Regular cardiac myocyte (primary cell): Measurements from ENCODE around the gene SLC30A3. TPM values are rescaled to one million over a fixed set of nuclear protein-coding genes. Genes with fewer than 3 reads are reported as not detected.

Experiments
- total RNA-seq: library from RNA; depleted of rRNA; stranded (reverse); fragments of >200 nt; gene quantifications from 2 replicates; pipeline ENCODE4 v1.2.3, GENCODE V29; 2014

The SLC30A3 gene
- total RNA-seq: under 0.01 and 0.19 TPM in 2 replicates

GRCh38 chr2:27262379-27263286, at the start of gene SLC30A3:
Gene SLC30A3 (minus strand): TSS chr2:27263047. CDS start chr2:27262906, 141 bp downstream.

GRCh38 chr2:27308359-27308881, 45.6 kb upstream of the SLC30A3 start, which contains the start of gene UCN:
Gene UCN (minus strand): TSS chr2:27308445. CDS start chr2:27307895, 550 bp downstream.

GRCh38 chr2:27281855-27282559, 19.2 kb upstream of the SLC30A3 start, which contains the start of gene TRIM54:
Gene TRIM54 (plus strand): TSS chr2:27282429. CDS start chr2:27282732, 303 bp downstream.

GRCh38 chr2:27275211-27276150, 12.6 kb upstream of the SLC30A3 start, which contains the start of gene DNAJC5G:
Gene DNAJC5G (plus strand): TSS chr2:27275433. CDS start chr2:27276729, 1,296 bp downstream.

GRCh38 chr2:27217173-27218121, 45.4 kb downstream of the SLC30A3 start, which contains the start of gene CAD:
Gene CAD (plus strand): TSS chr2:27217369. CDS start chr2:27217552, 183 bp downstream.

GRCh38 chr2:27211943-27212625, 50.8 kb downstream of the SLC30A3 start, which contains the start of the genes ATRAID and SLC5A6:
Gene ATRAID (plus strand): TSS chr2:27212041. CDS start chr2:27212369, 328 bp downstream.
Gene SLC5A6 (minus strand): TSS chr2:27212268. CDS start chr2:27207650, 4,618 bp downstream.

Other genes starting within 250 kb of the SLC30A3 start
- 16.3 and 23.1 TPM in 2 replicates for gene TMEM214, start 230.1 kb downstream of the SLC30A3 start, total RNA-seq
- gene AGBL5, start 211.4 kb downstream of the SLC30A3 start, total RNA-seq: 14.9 and 19.7 TPM in 2 replicates
- 560 and 905 TPM in 2 replicates for gene OST4, start 191.4 kb downstream of the SLC30A3 start, total RNA-seq
- gene EMILIN1, start 184.4 kb downstream of the SLC30A3 start, total RNA-seq: 137 and 184 TPM in 2 replicates
- 0.56 and 0.96 TPM in 2 replicates for gene KHK, start 176.3 kb downstream of the SLC30A3 start, total RNA-seq
- 5.0 and 14.9 TPM in 2 replicates for gene CGREF1, start 143.9 kb downstream of the SLC30A3 start, total RNA-seq
- under 0.01 and 0.28 TPM in 2 replicates for gene ABHD1, start 139.2 kb downstream of the SLC30A3 start, total RNA-seq
- 44.5 and 53.3 TPM in 2 replicates for gene PREB, start 128.4 kb downstream of the SLC30A3 start, total RNA-seq
- gene PRR30, start 123.6 kb downstream of the SLC30A3 start, total RNA-seq: not detected in 2 replicates
- gene TCF23, start 114.0 kb downstream of the SLC30A3 start, total RNA-seq: not detected in 2 replicates
- 136 and 240 TPM in 2 replicates for gene ATRAID, start 51.0 kb downstream of the SLC30A3 start, total RNA-seq
- 14.9 and 30.3 TPM in 2 replicates for gene SLC5A6, start 50.8 kb downstream of the SLC30A3 start, total RNA-seq
- 22.6 and 47.9 TPM in 2 replicates for gene CAD, start 45.7 kb downstream of the SLC30A3 start, total RNA-seq
- not detected in 2 replicates for gene DNAJC5G, start 12.4 kb upstream of the SLC30A3 start, total RNA-seq
- under 0.01 TPM in 1 of 2 replicates, not detected in the other for gene TRIM54, start 19.4 kb upstream of the SLC30A3 start, total RNA-seq
- gene UCN, start 45.4 kb upstream of the SLC30A3 start, total RNA-seq: 0.38 and 1.1 TPM in 2 replicates
- 56.2 and 77.5 TPM in 2 replicates for gene MPV17, start 60.0 kb upstream of the SLC30A3 start, total RNA-seq
- 14.1 and 19.2 TPM in 2 replicates for gene GTF3C2, start 93.7 kb upstream of the SLC30A3 start, total RNA-seq
- 21.7 and 50.4 TPM in 2 replicates for gene EIF2B4, start 107.3 kb upstream of the SLC30A3 start, total RNA-seq
- gene SNX17, start 107.6 kb upstream of the SLC30A3 start, total RNA-seq: 137 and 174 TPM in 2 replicates
- 6.8 and 7.1 TPM in 2 replicates for gene ZNF513, start 117.7 kb upstream of the SLC30A3 start, total RNA-seq
- 59.5 and 167 TPM in 2 replicates for gene PPM1G, start 146.5 kb upstream of the SLC30A3 start, total RNA-seq
- 100 and 134 TPM in 2 replicates for gene NRBP1, start 165.6 kb upstream of the SLC30A3 start, total RNA-seq
- gene KRTCAP3, start 179.3 kb upstream of the SLC30A3 start, total RNA-seq: not detected in 2 replicates
- gene IFT172, start 226.7 kb upstream of the SLC30A3 start, total RNA-seq: 23.6 and 26.8 TPM in 2 replicates
- 21.7 and 24.5 TPM in 2 replicates for gene FNDC4, start 232.2 kb upstream of the SLC30A3 start, total RNA-seq
- 1.1 and 1.9 TPM in 2 replicates for gene GCKR, start 233.8 kb upstream of the SLC30A3 start, total RNA-seq